ENCODE data around the gene CC2D2A. TPM values are rescaled to one million over a fixed set of nuclear protein-coding genes. Genes with fewer than 3 reads are reported as not detected.
"Not testable (repeated sequence)": the region's sequence is repeated elsewhere in the genome, so short reads cannot be mapped to it uniquely, and the experiment has no call there.

CC2D2A gene
- total RNA-seq, 1 donor from 2014 or later, result 6.7 TPM

- intact Hi-C loops (cut with DNase I), result no loop called here
Measured at GRCh38 chr4:15586066-15586465, 116.4 kb downstream of the CC2D2A start.

GRCh38 chr4:15587649-15588048, 118.0 kb downstream of the CC2D2A start:
- intact Hi-C loops (cut with DNase I), result no loop called here
- DNase-seq (no peak), ATAC-seq (ENCODE audit: poor library complexity) (peak; percentile 56)

More at GRCh38 chr4:15586066-15586465, 116.4 kb downstream of the CC2D2A start:
- ATAC-seq (ENCODE audit: poor library complexity) (no peak), DNase-seq (no peak)

GRCh38 chr4:15592799-15593198, 123.1 kb downstream of the CC2D2A start:
- DNase-seq, result no peak
- no peak for ATAC-seq (ENCODE audit: poor library complexity)
- intact Hi-C loops (cut with DNase I), result no loop called here

GRCh38 chr4:15598644-15599043, 129.0 kb downstream of the CC2D2A start:
- DNase-seq (no peak), ATAC-seq (ENCODE audit: poor library complexity) (no peak)
- intact Hi-C loops (cut with DNase I), result no loop called here

GRCh38 chr4:15600176-15600575, 130.5 kb downstream of the CC2D2A start:
- ATAC-seq (ENCODE audit: poor library complexity), result no peak
- intact Hi-C loops (cut with DNase I), result no loop called here

GRCh38 chr4:15601862-15602261, 132.2 kb downstream of the CC2D2A start:
- DNase-seq (no peak), ATAC-seq (ENCODE audit: poor library complexity) (no peak)
- intact Hi-C loops (cut with DNase I), result no loop called here

More at GRCh38 chr4:15600176-15600575, 130.5 kb downstream of the CC2D2A start:
- no peak for DNase-seq

- no peak for DNase-seq
- ATAC-seq (ENCODE audit: poor library complexity), result no peak
- intact Hi-C loops (cut with DNase I), result no loop called here
Measured at GRCh38 chr4:15605537-15605936, 135.9 kb downstream of the CC2D2A start.

GRCh38 chr4:15610855-15611254, 141.2 kb downstream of the CC2D2A start:
- DNase-seq (no peak), ATAC-seq (ENCODE audit: poor library complexity) (no peak)
- intact Hi-C loops (cut with DNase I), result no loop called here

- ATAC-seq (ENCODE audit: poor library complexity) (no peak), DNase-seq (no peak)
- intact Hi-C loops (cut with DNase I), result no loop called here
Measured at GRCh38 chr4:15612136-15612535, 142.5 kb downstream of the CC2D2A start.

GRCh38 chr4:15614891-15615290, 145.2 kb downstream of the CC2D2A start:
- intact Hi-C loops (cut with DNase I); ATAC-seq (ENCODE audit: poor library complexity); DNase-seq: not testable (repeated sequence)

- intact Hi-C loops (cut with DNase I); DNase-seq: not testable (repeated sequence)
Measured at GRCh38 chr4:15617407-15617806, 147.7 kb downstream of the CC2D2A start.

GRCh38 chr4:15636818-15637217, 167.1 kb downstream of the CC2D2A start:
- ATAC-seq (ENCODE audit: poor library complexity) (no peak), DNase-seq (no peak)
- intact Hi-C loops (cut with DNase I), result no loop called here

More at GRCh38 chr4:15617407-15617806, 147.7 kb downstream of the CC2D2A start:
- not testable (repeated sequence) for ATAC-seq (ENCODE audit: poor library complexity)

GRCh38 chr4:15638418-15638817, 168.7 kb downstream of the CC2D2A start:
- ATAC-seq (ENCODE audit: poor library complexity), result no peak
- intact Hi-C loops (cut with DNase I), result no loop called here
- no peak for DNase-seq

GRCh38 chr4:15648600-15648999, 178.9 kb downstream of the CC2D2A start:
- intact Hi-C loops (cut with DNase I), result loop anchor here (10.0 kb wide), 1 partner anchor 164 kb away; no protein-coding TSS in a partner anchor
- no peak for ATAC-seq (ENCODE audit: poor library complexity)

GRCh38 chr4:15649914-15650545, 180.3 kb downstream of the CC2D2A start:
- intact Hi-C loops (cut with DNase I), result loop anchor here (10.0 kb wide), 1 partner anchor 165 kb away; no protein-coding TSS in a partner anchor
- ATAC-seq (ENCODE audit: poor library complexity) (peak; percentile 73), DNase-seq (no peak)

More at GRCh38 chr4:15648600-15648999, 178.9 kb downstream of the CC2D2A start:
- no peak for DNase-seq

Other genes starting within 250 kb of the CC2D2A start
- 1.9 TPM for gene C1QTNF7, start 41.8 kb upstream of the CC2D2A start, total RNA-seq
- 99.0 TPM for gene FBXL5, start 185.5 kb downstream of the CC2D2A start, total RNA-seq
- gene FAM200B, start 211.9 kb downstream of the CC2D2A start, total RNA-seq, result 25.5 TPM
- 2.6 TPM for gene BST1, start 233.2 kb downstream of the CC2D2A start, total RNA-seq